HepG2 (cell line): ENCODE measurements around the gene RILPL1. TPM values are rescaled to one million over a fixed set of nuclear protein-coding genes. Genes with fewer than 3 reads are reported as not detected.

ENCODE experiments used
- HMGXB3 ChIP-seq: sonication (generic); formaldehyde crosslinking; IDR thresholded peaks from 2 replicates; pipeline ENCODE4 v1.4.0; 2020; ENCODE audit warnings: missing genetic modification reagents, borderline replicate concordance
- HNF1A ChIP-seq, 2 experiments: sonication (generic) in 1 of 2; formaldehyde crosslinking in 1 of 2; IDR thresholded peaks; 2 replicates each; pipeline versions ENCODE4 v1.4.0 to v1.6.1; 2016 to 2020; ENCODE audit warnings: borderline replicate concordance in 1 of 2, low read depth in 1 of 2, mild to moderate bottlenecking in 1 of 2, missing genetic modification reagents in 1 of 2
- HNF4G ChIP-seq, 2 experiments: sonication (generic) in 1 of 2; formaldehyde crosslinking in 1 of 2; IDR thresholded peaks; 2 replicates each; pipeline versions ENCODE4 v1.4.0 to v1.6.1; 2011 to 2020; ENCODE audit warnings: borderline replicate concordance in 2 of 2, low read depth in 2 of 2, mild to moderate bottlenecking in 2 of 2, low read length in 1 of 2, missing genetic modification reagents in 1 of 2, moderate library complexity in 1 of 2
- MEF2D ChIP-seq: sonication (generic); formaldehyde crosslinking; IDR thresholded peaks from 2 replicates; pipeline ENCODE4 v1.5.1; 2020; ENCODE audit warnings: mild to moderate bottlenecking, missing genetic modification reagents
- TFE3 ChIP-seq: IDR thresholded peaks from 2 replicates; pipeline ENCODE4 v1.6.1; 2016
- ZHX1 ChIP-seq: sonication (generic); formaldehyde crosslinking; IDR thresholded peaks from 2 replicates; pipeline ENCODE4 v1.8.1; 2022; ENCODE audit warnings: low read depth, mild to moderate bottlenecking, missing genetic modification reagents
- ZKSCAN8 ChIP-seq: IDR thresholded peaks from 2 replicates; pipeline ENCODE4 v1.6.1; 2016; ENCODE audit warnings: borderline replicate concordance, missing genetic modification reagents, missing compliant biosample characterization
- ZNF644 ChIP-seq: IDR thresholded peaks from 2 replicates; pipeline ENCODE4 v1.6.1; 2016; ENCODE audit warnings: low read depth
- ZNF652 ChIP-seq: IDR thresholded peaks from 2 replicates; pipeline ENCODE4 v1.6.1; 2016; ENCODE audit warnings: low read depth, borderline replicate concordance
- ZUFSP ChIP-seq: sonication (generic); formaldehyde crosslinking; IDR thresholded peaks from 2 replicates; pipeline ENCODE4 v1.9.0; 2021; ENCODE audit warnings: missing genetic modification reagents, mild to moderate bottlenecking, borderline replicate concordance
- polyA plus RNA-seq, 8 experiments: library from polyadenylated mRNA; depleted of rRNA in 3 of 8; stranded (reverse) in 7 of 8; unstranded in 1 of 8; fragments of >200 nt; fragmentation: Illumina TruSeq in 4 of 8; extraction: Trizol in 4 of 8; gene quantifications; 2 replicates each; pipeline versions ENCODE4 v1.2.1 to v1.2.3, GENCODE V29; 2011 to 2016; ENCODE audit warnings: low read depth in 4 of 8, missing spikeins in 1 of 8, mixed read lengths in 1 of 8; ENCODE audit not compliant: insufficient read depth in 1 of 8
- total RNA-seq, 5 experiments: library from RNA; depleted of rRNA; stranded (reverse); fragments of >200 nt; fragmentation: Illumina TruSeq; extraction: Trizol; gene quantifications; 2 replicates each; pipeline ENCODE4 v1.2.3, GENCODE V29; 2016; ENCODE audit warnings: low read depth in 1 of 5

The RILPL1 gene
- total and polyA plus RNA-seq, 2 of the 13 experiments (the other 11 are each of a cell fraction or from before 2014, with no cell fraction given), result 5.8 to 28.4 TPM

GRCh38 chr12:123519141-123520001 lies 14.1 kb downstream of the RILPL1 start (continued):
- TF ChIP-seq HMGXB3 (CRISPR knock-in tag) (no peak), TFE3 (CRISPR knock-in tag) (0 out of 2 replicates have a peak, but pooled peaks have one; percentile 31), HNF1A (IDR thresholded peaks at IDR 0.05; ENCODE audit: low read depth) (no peak), HNF1A (CRISPR knock-in tag; IDR thresholded peaks at IDR 0.05; ENCODE audit: borderline replicate concordance) (no peak), ZHX1 (CRISPR knock-in tag) (no peak), ZUFSP (no peak), ZNF644 (no peak), ZNF652 (CRISPR knock-in tag) (no peak), HNF4G (IDR thresholded peaks at IDR 0.05; ENCODE audit: borderline replicate concordance, low read depth, low read length) (peak; percentile 59; the same call in 1 of the 2 replicates), HNF4G (CRISPR knock-in tag; IDR thresholded peaks at IDR 0.05; ENCODE audit: borderline replicate concordance, low read depth) (no peak; the same call in 1 of the 2 replicates), MEF2D (CRISPR knock-in tag) (no peak), ZKSCAN8 (0 out of 2 replicates have a peak, but pooled peaks have one; percentile 37)
